Transverse colon (tissue), 3 donors: ENCODE measurements around the gene CPLX1.

Experiments
- POLR2A ChIP-seq: fragments of 450-650 bp; IDR thresholded peaks from one replicate; pipeline ENCODE4 v1.6.1; 2016; ENCODE audit warnings: antibody characterized with exemption, mild to moderate bottlenecking, moderate library complexity
- TF ChIP-seq, protein P1 (sequence below), 5 experiments: fragments of 200-600 bp in 3 of 5; fragments of 450-650 bp in 2 of 5; sonication (generic) in 3 of 5; IDR thresholded peaks; 1 replicate in 2 of 5; 2 replicates in 3 of 5; pipeline ENCODE4 v1.5.1; 2016 to 2017; ENCODE audit warnings: antibody characterized with exemption in 5 of 5, inconsistent platforms in 3 of 5, mild to moderate bottlenecking in 2 of 5, moderate library complexity in 1 of 5

DNA sequence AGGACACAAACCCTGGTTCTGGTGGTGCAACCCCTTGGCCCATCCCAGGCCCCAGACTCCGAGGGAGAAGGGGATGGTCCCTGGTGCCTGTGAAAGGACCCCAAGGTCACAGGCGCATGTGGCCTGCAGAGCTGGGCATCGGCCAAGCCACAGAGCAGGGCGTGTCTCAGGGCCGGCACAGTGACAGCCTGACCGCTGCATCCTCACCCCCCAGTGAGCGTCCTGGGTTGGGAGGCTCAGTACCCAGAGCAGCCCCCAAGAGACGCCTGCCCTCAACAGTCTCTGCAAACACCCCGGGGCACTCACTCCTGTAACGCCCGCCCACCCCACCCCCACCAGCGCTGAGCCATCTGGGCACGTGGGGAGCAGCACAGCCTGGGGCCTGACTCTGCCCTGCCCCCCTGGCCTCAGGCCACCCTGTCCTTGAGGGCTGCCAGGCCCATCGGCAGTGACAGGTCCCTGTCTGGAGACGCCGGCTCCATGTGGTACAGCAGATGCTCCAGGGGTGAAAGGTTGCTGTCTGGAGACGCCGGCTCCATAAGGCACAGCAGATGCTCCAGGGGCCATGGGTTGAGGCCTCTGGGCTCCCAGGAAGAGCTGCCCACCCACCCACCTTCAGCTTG lies 24.5 kb upstream of the CPLX1 start:
- TF ChIP-seq, protein P1, sequence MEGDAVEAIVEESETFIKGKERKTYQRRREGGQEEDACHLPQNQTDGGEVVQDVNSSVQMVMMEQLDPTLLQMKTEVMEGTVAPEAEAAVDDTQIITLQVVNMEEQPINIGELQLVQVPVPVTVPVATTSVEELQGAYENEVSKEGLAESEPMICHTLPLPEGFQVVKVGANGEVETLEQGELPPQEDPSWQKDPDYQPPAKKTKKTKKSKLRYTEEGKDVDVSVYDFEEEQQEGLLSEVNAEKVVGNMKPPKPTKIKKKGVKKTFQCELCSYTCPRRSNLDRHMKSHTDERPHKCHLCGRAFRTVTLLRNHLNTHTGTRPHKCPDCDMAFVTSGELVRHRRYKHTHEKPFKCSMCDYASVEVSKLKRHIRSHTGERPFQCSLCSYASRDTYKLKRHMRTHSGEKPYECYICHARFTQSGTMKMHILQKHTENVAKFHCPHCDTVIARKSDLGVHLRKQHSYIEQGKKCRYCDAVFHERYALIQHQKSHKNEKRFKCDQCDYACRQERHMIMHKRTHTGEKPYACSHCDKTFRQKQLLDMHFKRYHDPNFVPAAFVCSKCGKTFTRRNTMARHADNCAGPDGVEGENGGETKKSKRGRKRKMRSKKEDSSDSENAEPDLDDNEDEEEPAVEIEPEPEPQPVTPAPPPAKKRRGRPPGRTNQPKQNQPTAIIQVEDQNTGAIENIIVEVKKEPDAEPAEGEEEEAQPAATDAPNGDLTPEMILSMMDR (IDR thresholded peaks at IDR 0.05): no peak
- TF ChIP-seq POLR2A: no peak
